ENCODE data around the gene DNAH2.

GRCh38 chr17:7719661-7720060 is 2.1 kb downstream of the DNAH2 start:
- TF ChIP-seq CTCF (IDR thresholded peaks at IDR 0.05) (no peak), POLR2A (IDR thresholded peaks at IDR 0.05) (no peak)
